Measurements from ENCODE around the gene ARHGAP42. TPM values are rescaled to one million over a fixed set of nuclear protein-coding genes. Genes with fewer than 3 reads are reported as not detected.

The ARHGAP42 gene
- total and polyA plus RNA-seq, 11 donors, result 3.8 to 12.4 (median 8.6) TPM

DNA sequence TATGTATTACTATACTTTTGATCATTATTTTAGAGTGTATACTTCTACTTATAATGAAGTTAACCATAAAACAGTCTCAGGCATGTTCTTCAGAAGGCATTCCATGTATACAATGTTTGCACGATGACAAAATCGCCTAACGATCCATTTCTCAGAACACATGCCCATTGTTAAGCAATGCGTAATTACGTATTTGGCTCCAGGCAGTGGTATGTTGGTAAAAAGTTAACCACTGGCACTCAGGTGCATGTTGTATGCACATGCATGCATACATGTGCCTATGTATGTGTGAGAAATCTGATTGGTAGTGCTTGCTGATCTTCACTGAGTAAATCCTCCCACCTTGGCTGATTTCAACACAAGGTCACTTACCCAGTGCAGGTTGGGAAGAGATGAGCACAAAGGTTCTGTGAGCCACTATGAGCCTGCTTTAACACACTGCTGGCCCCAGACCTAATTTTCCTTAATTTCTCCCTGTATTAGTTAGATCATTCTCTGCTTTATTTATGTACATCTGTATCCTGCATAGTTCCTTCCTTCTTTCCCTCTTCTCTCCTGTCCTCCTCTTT lies 164.6 kb downstream of the ARHGAP42 start:
- Histone ChIP-seq H3K27ac (no peak overlapping the region), H3K27me3 (no peaks in the 10 kb centered on the region), H3K4me1 (peaks cover 0 to 28% (median 18%) of the 10 kb centered on the region in 12 donors), H3K4me3 (no peak overlapping the region), H3K36me3 (no peaks in the 10 kb centered on the region), H3K9me3 (no peaks in the 10 kb centered on the region)
- intact Hi-C loops (cut with DNase I), result loop anchor here in 3 of 10 donors (2.0 to 5.0 kb wide), 3 partner anchors 81 to 275 kb away; no protein-coding TSS in a partner anchor
- DNase-seq (no peak), ATAC-seq (no peak)
- TF ChIP-seq, protein P1, sequence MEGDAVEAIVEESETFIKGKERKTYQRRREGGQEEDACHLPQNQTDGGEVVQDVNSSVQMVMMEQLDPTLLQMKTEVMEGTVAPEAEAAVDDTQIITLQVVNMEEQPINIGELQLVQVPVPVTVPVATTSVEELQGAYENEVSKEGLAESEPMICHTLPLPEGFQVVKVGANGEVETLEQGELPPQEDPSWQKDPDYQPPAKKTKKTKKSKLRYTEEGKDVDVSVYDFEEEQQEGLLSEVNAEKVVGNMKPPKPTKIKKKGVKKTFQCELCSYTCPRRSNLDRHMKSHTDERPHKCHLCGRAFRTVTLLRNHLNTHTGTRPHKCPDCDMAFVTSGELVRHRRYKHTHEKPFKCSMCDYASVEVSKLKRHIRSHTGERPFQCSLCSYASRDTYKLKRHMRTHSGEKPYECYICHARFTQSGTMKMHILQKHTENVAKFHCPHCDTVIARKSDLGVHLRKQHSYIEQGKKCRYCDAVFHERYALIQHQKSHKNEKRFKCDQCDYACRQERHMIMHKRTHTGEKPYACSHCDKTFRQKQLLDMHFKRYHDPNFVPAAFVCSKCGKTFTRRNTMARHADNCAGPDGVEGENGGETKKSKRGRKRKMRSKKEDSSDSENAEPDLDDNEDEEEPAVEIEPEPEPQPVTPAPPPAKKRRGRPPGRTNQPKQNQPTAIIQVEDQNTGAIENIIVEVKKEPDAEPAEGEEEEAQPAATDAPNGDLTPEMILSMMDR (IDR thresholded peaks at IDR 0.05), result no peak
- no peak for TF ChIP-seq POLR2A (IDR thresholded peaks at IDR 0.05)
- WGBS, 4 donors, result 91 to 95% (median 93%) methylated on average over 5 of the region's 5 CpGs

DNA sequence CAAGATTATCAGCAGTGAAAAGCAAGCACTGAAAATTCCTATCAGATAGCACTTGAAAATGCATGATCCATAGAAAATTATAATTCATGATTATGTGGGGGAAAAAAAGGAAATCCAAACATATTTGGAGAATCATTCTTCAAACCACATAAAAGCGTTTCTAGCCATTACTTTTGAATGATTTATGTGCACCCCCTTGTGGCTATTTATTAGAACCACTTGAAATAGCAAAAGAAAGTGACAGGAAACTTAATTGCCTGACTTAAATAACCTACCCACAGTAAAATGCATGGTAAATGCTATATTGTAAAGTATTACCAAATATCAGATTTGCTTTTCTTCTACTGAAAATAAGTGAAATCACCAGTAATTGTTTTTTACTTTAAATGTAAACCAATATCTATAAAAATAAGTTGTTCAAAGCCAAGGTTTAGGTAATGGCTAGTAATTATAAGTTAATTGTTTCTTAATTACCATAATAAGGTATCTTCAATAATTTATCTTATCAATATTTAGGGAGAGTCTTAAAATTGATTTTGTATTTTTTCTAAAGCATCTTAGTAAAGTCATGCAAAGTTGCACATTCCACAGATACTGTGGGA lies 168.5 kb downstream of the ARHGAP42 start:
- Histone ChIP-seq H3K9me3 (no peaks in the 10 kb centered on the region), H3K4me3 (no peak overlapping the region), H3K36me3 (no peaks in the 10 kb centered on the region), H3K4me1 (peaks cover 0 to 8% (median 2%) of the 10 kb centered on the region in 12 donors), H3K27me3 (no peaks in the 10 kb centered on the region), H3K27ac (no peak overlapping the region)
- TF ChIP-seq, protein P1 (IDR thresholded peaks at IDR 0.05), result peak; percentile 48 to 81 (median 71)
- TF ChIP-seq POLR2A (IDR thresholded peaks at IDR 0.05), result no peak
- WGBS, 4 donors, result 0 to 2% (median 0%) methylated on average over 1 of the region's 1 CpG
- ATAC-seq (peak in 1 of 4 donors; percentile 51), DNase-seq (no peak)
- intact Hi-C loops (cut with DNase I), result loop anchor here (1.0 to 5.0 kb wide), 9 partner anchors 72 to 279 kb away; no protein-coding TSS in a partner anchor

DNA sequence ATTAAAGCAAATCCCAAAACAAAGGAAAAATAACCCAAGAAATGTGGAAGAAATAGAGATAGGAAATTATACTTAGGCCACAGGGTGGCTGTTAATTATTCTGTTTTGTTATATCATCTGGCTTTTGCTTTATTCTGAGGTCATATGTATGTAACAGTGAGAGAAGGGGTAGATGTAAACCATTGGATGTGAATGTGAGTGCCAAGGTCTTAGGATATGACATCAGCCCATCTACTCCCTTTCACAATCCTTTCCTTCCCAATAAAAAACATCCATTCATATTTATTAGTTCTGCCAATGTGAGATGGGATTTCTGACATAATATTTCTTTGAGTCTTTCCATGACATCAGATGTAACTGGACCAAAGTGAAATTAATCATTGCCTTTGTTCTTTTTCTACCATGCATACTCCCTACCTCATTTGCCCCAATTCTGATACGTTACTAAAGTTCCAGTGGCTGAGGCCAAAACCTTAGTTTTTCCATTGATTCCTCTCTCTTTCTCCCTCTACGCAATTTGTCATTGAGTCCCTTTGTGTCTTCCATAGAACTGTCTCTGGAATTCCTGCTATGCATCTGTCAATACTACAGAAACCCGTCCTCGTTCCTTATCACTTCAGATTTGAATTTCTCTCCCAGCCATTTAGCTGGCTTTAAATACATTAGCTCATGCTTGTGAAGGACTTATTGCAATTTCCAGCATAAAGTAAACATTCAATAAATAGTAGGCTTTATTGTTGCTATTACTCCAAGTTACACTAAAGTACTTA lies 170.3 kb downstream of the ARHGAP42 start:
- intact Hi-C loops (cut with DNase I), result loop anchor here in 8 of 10 donors (2.0 to 5.0 kb wide), 5 partner anchors 70 to 280 kb away; no protein-coding TSS in a partner anchor
- TF ChIP-seq, protein P1 (IDR thresholded peaks at IDR 0.05), result no peak
- no peak for TF ChIP-seq POLR2A (IDR thresholded peaks at IDR 0.05)
- Histone ChIP-seq H3K27me3 (no peaks in the 10 kb centered on the region), H3K27ac (no peak overlapping the region), H3K4me3 (no peak overlapping the region), H3K4me1 (peaks cover 0 to 7% (median 0%) of the 10 kb centered on the region in 12 donors), H3K9me3 (no peaks in the 10 kb centered on the region), H3K36me3 (no peaks in the 10 kb centered on the region)
- DNase-seq (no peak), ATAC-seq (no peak)
- WGBS, 4 donors, result 68 to 70% (median 69%) methylated on average over 4 of the region's 4 CpGs
